Activated B cell treated with CpG ODN at 0.5 μM for 24 hours (primary cell): ENCODE data around the gene GNB2. TPM values are rescaled to one million over a fixed set of nuclear protein-coding genes. Genes with fewer than 3 reads are reported as not detected.

Source experiments
- ATAC-seq: fragments of 200-7000 bp; cut with Tn5 transposase; one replicate; pipeline ENCODE4 v1.10.0; 2021; ENCODE audit warnings: low read depth, mild to moderate bottlenecking, moderate library complexity
- CTCF ChIA-PET: fragments of 350-600 bp; sonication (Branson Sonifier 250); formaldehyde crosslinking; loops from one replicate; lab custom pipeline; 2021; ENCODE audit warnings: antibody characterized with exemption; lab: Charles Lee
- POLR2A ChIA-PET: fragments of 350-600 bp; sonication (Branson Sonifier 250); formaldehyde crosslinking; loops from one replicate; lab custom pipeline; 2021; ENCODE audit warnings: antibody characterized with exemption; lab: Charles Lee
- DNase-seq: peaks from one replicate; pipeline ENCODE4 v3.0.0; 2022
- H3K27ac Mint-ChIP-seq: one replicate; pipeline ENCODE4 v1.8.0; 2020; ENCODE audit warnings: mixed read lengths
- H3K27me3 Mint-ChIP-seq: one replicate; pipeline ENCODE4 v1.8.0; 2021; ENCODE audit warnings: mixed read lengths
- H3K36me3 Mint-ChIP-seq: one replicate; pipeline ENCODE4 v1.8.0; 2021; ENCODE audit warnings: low read depth, mixed read lengths
- H3K4me1 Mint-ChIP-seq: one replicate; pipeline ENCODE4 v1.8.0; 2021; ENCODE audit warnings: mixed read lengths
- H3K4me3 Mint-ChIP-seq: one replicate; pipeline ENCODE4 v1.8.0; 2020; ENCODE audit warnings: mild to moderate bottlenecking, mixed read lengths
- H3K9me3 Mint-ChIP-seq: one replicate; pipeline ENCODE4 v1.8.0; 2020; ENCODE audit warnings: mixed read lengths
- CTCF ChIP-seq: fragments of 200-600 bp; IDR thresholded peaks from one replicate; pipeline ENCODE4 v1.8.0; 2022; ENCODE audit warnings: antibody characterized with exemption, mild to moderate bottlenecking
- intact Hi-C: fragments of 100-400 bp; cut with micrococcal nuclease; formaldehyde crosslinking; loops from one replicate; pipeline ENCODE4 v1.15.1; 2024
- total RNA-seq: library from RNA; stranded (reverse); gene quantifications from 2 replicates; pipeline ENCODE4 v1.2.3, GENCODE V29; 2022

Gene GNB2
- total RNA-seq, 1 donor from 2014 or later: 132 TPM

GRCh38 chr7:100627238-100627549, 46.3 kb upstream of the GNB2 start:
- POLR2A ChIA-PET: interaction anchor here (1.3 to 2.0 kb wide), 5 partner anchors 15 to 50 kb away, joined by 3 to 23 read pairs (median 5); partner anchors contain the start of genes FBXO24, GNB2, LRCH4 and MOSPD3
- H3K4me1 Mint-ChIP-seq: peaks cover 10% of the 10 kb centered on the region
- CTCF ChIA-PET: no interaction called here
- H3K27me3 Mint-ChIP-seq: no peaks in the 10 kb centered on the region
- no peak overlapping the region for H3K27ac Mint-ChIP-seq
- TF ChIP-seq CTCF: no peak
- intact Hi-C loops: loop anchor here (2.0 kb wide), 2 partner anchors 22 to 62 kb away; no protein-coding TSS in a partner anchor
- no peaks in the 10 kb centered on the region for H3K36me3 Mint-ChIP-seq
- no peak for ATAC-seq
- DNase-seq: no peak
- H3K4me3 Mint-ChIP-seq: no peak overlapping the region
- H3K9me3 Mint-ChIP-seq: no peaks in the 10 kb centered on the region

GRCh38 chr7:100629117-100629716, 44.3 kb upstream of the GNB2 start:
- Mint-ChIP-seq H3K9me3 (no peaks in the 10 kb centered on the region), H3K36me3 (peaks cover 1% of the 10 kb centered on the region), H3K27ac (no peak overlapping the region), H3K4me1 (peaks cover 14% of the 10 kb centered on the region), H3K27me3 (no peaks in the 10 kb centered on the region), H3K4me3 (no peak overlapping the region)
- no peak for TF ChIP-seq CTCF
- ChIA-PET CTCF (interaction anchor here (0.9 to 1.5 kb wide), 2 partner anchors 17 to 65 kb away, joined by 4 read pairs; partner anchors contain the start of gene MOSPD3), POLR2A (interaction anchor here (1.2 to 1.4 kb wide), 2 partner anchors 44 to 46 kb away, joined by 3 to 6 read pairs; no protein-coding TSS in a partner anchor)
- no peak for DNase-seq
- ATAC-seq: no peak
- intact Hi-C loops: no loop called here

- ATAC-seq (no peak), DNase-seq (no peak)
- peaks cover 14% of the 10 kb centered on the region for H3K4me1 Mint-ChIP-seq
- H3K27ac Mint-ChIP-seq: no peak overlapping the region
- no peak overlapping the region for H3K4me3 Mint-ChIP-seq
- TF ChIP-seq CTCF: no peak
- no peaks in the 10 kb centered on the region for H3K9me3 Mint-ChIP-seq
- intact Hi-C loops: no loop called here
- H3K27me3 Mint-ChIP-seq: no peaks in the 10 kb centered on the region
- CTCF ChIA-PET: interaction anchor here (1.1 kb wide), 1 partner anchor 70 kb away, joined by 3 read pairs; no protein-coding TSS in a partner anchor
- POLR2A ChIA-PET: interaction anchor here (1.2 kb wide), 1 partner anchor 43 kb away, joined by 6 read pairs; no protein-coding TSS in a partner anchor
- peaks cover 1% of the 10 kb centered on the region for H3K36me3 Mint-ChIP-seq
These were observed 43.5 kb upstream of the GNB2 start for GRCh38 chr7:100630066-100630465.

- Mint-ChIP-seq H3K27me3 (no peaks in the 10 kb centered on the region), H3K4me1 (peaks cover 4% of the 10 kb centered on the region), H3K36me3 (peaks cover 1% of the 10 kb centered on the region), H3K27ac (peak overlapping the region; percentile 78), H3K9me3 (no peaks in the 10 kb centered on the region), H3K4me3 (peak overlapping the region; percentile 89)
- ATAC-seq (peak; percentile 71), DNase-seq (peak; percentile 63)
- no peak for TF ChIP-seq CTCF
- ChIA-PET CTCF (interaction anchor here (0.9 to 3.2 kb wide), 7 partner anchors 19 to 71 kb away, joined by 3 to 22 read pairs (median 3); partner anchors contain the start of genes MOSPD3 and POP7), POLR2A (interaction anchor here (0.6 to 3.9 kb wide), 9 partner anchors 9 to 583 kb away, joined by 3 to 47 read pairs (median 8); partner anchors contain the start of genes FBXO24, LRCH4, MOSPD3 and POP7)
- intact Hi-C loops: loop anchor here (1.0 kb wide), 4 partner anchors 40 to 72 kb away; partner anchors contain the start of genes FBXO24, GNB2 and LRCH4
These were observed 40.4 kb upstream of the GNB2 start for GRCh38 chr7:100632951-100633717.
